Hematopoietic multipotent progenitor cell (in vitro differentiated cells): Measurements from ENCODE around the gene TRAM2. TPM values are rescaled to one million over a fixed set of nuclear protein-coding genes. Genes with fewer than 3 reads are reported as not detected.

ENCODE experiments used
- DNase-seq, 3 donors: peaks; one replicate each; pipeline ENCODE4 v3.0.0-alpha.2; 2011 to 2015; ENCODE audit warnings: low read depth in 2 of 3, low spot score in 2 of 3
- total RNA-seq: library from RNA; depleted of rRNA; stranded (reverse); fragments of >200 nt; gene quantifications from one replicate; pipeline ENCODE4 v1.2.3, GENCODE V29; 2012

The TRAM2 gene
- total RNA-seq, 1 donor: 8.6 TPM

- DNase-seq: no peak
Measured at GRCh38 chr6:52533491-52533890, 43.4 kb downstream of the TRAM2 start.

DNA sequence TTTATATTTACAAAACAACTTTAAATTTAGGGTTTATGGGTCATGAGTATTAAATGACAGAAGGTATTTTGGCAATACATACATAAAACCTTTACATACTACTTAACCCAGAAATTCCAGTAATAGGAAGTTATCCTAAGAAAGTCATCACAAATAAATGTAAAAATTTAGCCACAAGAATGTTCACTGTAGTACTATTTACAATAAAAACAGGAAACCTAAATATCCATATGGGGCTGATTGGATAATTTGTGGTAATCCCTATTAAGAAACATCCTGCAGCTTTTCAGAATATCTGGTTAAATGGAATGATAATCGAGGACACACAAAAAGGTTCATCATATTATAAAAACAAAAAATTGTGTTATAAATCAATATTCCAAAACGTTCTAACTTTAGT is 44.4 kb downstream of the TRAM2 start:
- no peak for DNase-seq

DNA sequence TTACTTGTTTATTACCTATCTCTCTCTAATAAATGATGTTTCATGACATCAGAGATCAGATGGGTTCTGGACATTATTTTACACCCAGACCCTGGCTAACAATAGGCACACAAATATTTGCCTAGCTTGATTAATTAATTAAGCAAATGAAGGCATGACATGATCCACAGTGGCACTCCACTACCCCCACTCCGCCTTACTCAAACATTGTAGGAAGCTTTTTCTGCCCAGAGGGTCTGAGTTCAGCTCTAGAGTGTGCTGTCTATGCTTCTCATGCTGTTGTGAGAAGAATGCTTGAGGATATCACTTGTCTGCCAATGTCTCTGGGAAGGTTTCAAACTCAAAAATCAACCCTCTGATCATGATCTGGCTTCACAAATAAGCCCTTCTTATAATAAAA is 45.0 kb downstream of the TRAM2 start:
- DNase-seq: no peak

DNA sequence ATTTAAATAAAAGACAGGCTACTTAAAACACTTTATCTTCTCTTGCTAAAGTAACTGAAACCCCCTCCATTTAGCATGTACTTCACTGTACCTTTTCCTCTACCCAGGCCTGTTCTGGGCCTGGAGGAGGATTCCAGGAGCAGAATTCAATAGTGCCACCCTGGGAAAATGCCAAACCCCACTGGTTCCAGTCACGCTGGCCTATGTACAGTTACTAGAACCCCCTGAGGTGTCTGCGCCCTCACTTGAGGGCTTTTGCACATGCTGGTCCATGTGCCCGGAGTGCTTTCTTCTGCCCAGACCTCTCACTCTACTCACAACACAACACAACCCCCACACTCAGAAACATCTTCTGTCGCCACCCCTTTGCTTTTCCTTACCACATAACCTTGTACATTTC is 45.5 kb downstream of the TRAM2 start:
- DNase-seq: no peak

DNA sequence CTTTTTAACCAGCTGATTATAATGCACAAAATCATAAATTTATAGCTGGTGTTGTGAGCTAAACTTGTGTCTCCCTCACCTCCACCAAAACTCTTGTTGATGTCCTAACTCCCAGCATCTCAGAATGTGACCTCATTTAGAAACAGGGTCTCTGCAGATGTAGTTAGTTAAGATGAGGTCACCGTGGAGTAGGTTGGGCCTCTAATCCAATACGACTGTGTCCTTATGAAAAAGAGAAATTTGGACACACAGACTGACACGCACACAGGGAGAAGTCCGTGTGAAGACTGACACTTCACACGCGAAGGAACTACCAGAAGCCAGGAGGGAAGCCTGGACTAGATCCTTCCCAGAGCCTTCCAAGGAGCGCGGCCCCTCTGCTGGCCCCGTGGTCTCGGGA is 46.5 kb downstream of the TRAM2 start:
- no peak for DNase-seq

DNA sequence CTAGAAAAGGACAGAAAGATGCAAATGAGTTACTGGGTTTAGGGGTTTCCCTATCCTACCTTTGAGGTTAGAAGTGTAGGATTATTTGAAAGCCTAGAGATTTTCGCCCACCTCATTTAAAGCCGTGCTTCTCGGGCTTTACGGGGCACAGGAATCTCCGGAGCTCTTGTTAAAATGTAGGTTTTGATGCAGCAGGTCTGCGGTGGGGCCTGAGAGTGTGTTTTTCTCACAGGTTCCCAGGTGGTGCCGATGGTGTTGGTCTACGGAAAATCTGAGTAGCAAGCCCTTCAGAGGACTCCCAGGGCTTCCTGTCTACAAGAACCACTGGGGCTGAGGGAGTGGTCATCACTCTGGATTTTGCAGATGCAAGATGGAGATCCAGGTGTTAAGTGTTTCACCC is 47.5 kb downstream of the TRAM2 start:
- DNase-seq: no peak

- DNase-seq: no peak
Measured at GRCh38 chr6:52527436-52527835, 49.4 kb downstream of the TRAM2 start.

GRCh38 chr6:52526634-52527033 is 50.2 kb downstream of the TRAM2 start:
- DNase-seq: no peak

GRCh38 chr6:52524918-52525317 is 51.9 kb downstream of the TRAM2 start:
- no peak for DNase-seq

DNA sequence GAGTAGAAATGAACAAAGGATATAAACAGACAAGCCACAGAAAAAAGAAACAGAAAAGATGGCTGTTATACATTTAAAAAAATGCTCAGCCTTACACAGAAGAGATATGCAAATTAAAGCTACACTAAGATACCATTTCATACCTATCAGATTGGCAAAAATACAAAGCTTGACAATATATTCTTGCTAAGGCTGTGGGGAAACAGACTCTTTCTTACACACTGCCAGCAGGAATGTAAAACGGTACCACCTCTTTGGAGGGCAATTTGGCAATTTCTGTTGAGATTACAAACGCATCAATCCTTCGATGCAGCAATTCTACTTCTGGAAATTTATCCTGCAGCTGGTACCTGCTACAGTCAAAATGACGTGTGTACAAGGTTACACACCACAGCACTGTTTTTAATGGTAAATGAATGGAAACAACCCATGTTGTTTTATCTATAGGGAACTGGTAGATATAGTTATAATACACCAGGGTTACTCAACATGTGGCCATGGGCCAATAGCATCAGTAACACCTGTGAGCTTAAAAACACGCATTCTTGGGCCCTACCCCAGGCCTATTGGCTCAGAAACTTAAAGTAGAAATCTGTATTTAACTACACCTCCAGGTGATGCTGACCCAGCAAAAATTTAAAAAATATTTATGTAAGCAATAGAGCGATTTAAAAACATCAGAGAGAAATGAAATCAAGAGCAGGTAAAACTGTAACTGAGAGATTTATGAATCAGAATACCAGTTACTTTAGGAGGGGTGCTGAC is 53.3 kb downstream of the TRAM2 start:
- DNase-seq: no peak

GRCh38 chr6:52522655-52523054 is 54.2 kb downstream of the TRAM2 start:
- DNase-seq: no peak

DNA sequence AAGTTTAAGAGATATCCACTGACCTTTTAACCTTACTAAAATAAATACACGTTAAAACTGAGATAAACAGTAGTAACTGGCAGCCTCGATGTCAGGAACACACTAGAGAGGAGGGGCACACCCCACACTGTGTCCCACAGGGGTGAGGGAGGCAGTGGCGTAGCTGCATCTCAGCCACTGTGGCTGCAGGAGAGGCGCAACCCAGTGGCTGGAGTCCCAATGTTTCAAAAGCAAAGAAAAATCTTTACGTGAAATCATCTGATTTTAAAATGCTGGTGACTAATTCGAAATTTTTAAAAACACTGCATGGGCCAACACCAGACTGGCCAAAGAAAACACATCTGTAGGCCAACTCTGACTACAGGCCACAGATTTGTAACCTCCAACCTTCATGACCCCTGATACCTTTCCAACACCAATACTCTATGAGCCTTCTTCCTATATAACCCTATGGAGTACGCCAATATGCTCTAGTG is 54.7 kb downstream of the TRAM2 start:
- DNase-seq: no peak

- no peak for DNase-seq
Measured at GRCh38 chr6:52519618-52520017, 57.2 kb downstream of the TRAM2 start.

DNA sequence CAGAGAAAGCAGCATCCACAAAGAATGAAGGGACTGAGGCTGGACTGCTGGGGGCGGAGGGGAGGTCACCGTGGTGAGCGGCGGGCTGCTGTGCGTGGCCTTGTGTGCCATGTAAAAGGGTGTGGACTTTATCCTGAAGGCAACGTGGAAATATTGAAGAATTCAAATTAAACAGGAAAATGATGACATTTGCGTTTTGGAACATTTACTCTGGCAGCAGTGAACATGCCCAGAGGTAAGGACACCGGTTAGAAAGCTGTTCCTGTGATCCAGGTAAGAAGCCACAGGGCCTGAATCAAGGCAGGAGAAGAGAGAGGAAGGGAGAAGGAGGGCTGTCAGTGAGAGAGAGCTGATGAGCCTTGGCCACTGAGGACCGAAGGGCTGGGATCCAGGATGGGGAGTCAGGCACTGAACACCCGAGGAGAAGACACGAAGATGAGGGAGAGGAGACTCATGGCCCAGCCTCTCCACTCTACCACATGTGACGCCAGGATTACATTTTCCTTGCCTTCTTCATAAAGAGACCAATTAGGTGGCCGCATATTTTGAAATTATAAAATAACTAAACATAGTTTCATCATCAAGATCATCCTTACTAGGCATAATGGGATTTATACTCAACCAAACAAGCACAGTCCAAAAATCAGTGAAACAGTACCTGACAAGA is 58.4 kb downstream of the TRAM2 start:
- no peak for DNase-seq

DNA sequence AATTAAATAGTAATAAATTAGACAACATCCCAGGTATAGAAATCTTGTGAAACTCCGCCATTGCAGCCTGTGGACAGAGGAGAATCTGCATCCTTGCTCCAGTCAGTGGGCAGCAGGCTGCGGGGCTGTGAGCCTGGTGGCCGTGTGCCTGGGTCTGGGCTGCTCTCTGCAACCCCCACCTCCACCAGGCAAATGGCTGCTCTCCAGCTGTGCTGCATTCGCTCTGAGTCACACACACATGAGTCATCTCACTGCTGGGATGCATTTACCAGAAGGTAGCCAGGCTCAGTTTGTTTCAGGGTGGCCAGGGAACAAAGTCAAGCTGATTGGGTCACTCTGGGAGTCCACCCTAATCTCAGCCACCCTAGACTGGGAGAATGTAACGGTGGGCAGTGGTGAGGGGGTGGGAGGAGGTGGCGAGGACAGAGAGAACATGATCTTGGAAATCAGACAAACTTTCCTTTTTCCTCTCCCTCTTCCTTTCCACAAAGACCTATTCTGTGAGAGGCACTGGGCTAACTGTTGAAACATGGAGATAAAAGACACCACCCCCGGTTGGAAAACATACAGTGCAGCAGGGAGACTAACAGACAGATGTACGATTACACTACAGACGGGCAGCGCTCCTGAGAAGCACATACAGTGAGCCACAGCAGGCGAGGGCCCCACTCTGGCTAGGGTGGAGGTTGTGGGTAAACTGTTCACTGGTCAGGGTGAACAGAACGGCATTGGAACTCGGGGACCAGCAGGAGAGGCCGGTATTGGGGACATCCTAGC is 59.2 kb downstream of the TRAM2 start:
- DNase-seq: peak in 2 of 3 donors; percentile 22 to 29

GRCh38 chr6:52516943-52517342 is 59.9 kb downstream of the TRAM2 start:
- DNase-seq: no peak

- DNase-seq: no peak
Measured at GRCh38 chr6:52516269-52516668, 60.6 kb downstream of the TRAM2 start.

- no peak for DNase-seq
Measured at GRCh38 chr6:52515219-52515960, 61.5 kb downstream of the TRAM2 start.

- no peak for DNase-seq
Measured at GRCh38 chr6:52514514-52514913, 62.3 kb downstream of the TRAM2 start.

DNA sequence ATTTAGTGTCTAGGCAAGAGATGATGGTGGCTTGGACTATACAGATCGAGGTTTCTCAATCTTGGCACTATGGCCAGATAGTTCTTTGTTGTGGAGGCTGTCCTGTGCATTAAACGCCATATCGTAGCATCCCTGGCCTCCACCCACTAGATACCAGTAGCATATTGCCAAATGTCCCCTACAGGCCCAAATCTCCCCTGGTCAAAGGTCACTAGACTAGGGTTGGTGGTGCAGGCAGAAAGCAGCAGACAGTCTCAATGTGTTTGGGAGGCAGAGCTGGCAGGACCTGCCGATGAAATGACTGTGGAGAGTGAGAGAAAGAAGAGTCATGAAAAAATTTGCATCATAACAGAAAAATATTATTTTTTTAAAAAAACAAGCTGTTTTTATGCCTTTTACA is 63.0 kb downstream of the TRAM2 start:
- no peak for DNase-seq

GRCh38 chr6:52513464-52513863 is 63.4 kb downstream of the TRAM2 start:
- DNase-seq: no peak
